Measurements from ENCODE around the gene SDR42E1. TPM values are rescaled to one million over a fixed set of nuclear protein-coding genes. Genes with fewer than 3 reads are reported as not detected.

SDR42E1 gene
- total and polyA plus RNA-seq, 2 of the 8 experiments (the other 6 are each of a cell fraction or from before 2014, with no cell fraction given): 0.03 TPM; not detected in 1

- TF ChIP-seq CHD7 (IDR thresholded peaks at IDR 0.05; ENCODE audit: insufficient replicate concordance, low read length) (no peak), CREB1 (IDR thresholded peaks at IDR 0.05) (no peak)
Observed at GRCh38 chr16:82027629-82028064, 16.4 kb upstream of the SDR42E1 start (continued).

Measured in H1 (cell line).